ENCODE measurements around the gene GLIS1. TPM values are rescaled to one million over a fixed set of nuclear protein-coding genes. Genes with fewer than 3 reads are reported as not detected.

The GLIS1 gene
- total RNA-seq, 1 donor from 2014 or later = not detected

DNA sequence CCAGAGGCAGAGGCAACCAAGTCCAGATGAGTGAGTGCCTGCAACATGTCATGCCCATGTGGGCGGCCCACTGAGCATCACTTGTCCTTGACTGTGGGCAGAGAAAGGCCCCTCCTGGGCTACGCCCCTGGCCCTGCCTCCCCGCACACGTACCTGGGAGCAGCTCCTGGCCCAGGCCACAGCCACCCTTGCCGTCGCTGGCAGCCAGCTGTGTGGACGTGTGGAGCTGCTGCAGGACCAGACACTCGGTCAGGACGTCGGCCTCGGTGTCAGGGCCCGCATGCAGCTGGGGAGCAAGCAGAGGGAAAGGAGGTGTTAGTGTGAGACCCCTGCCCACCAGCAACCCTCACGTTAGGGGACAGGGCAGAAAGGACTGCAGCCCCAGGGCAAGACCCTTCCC lies 218.5 kb downstream of the GLIS1 start:
- H3K27me3 Mint-ChIP-seq = no peaks in the 10 kb centered on the region
- H3K4me3 Mint-ChIP-seq = no peak overlapping the region
- ChIA-PET POLR2A (no interaction called here), CTCF (no interaction called here)
- no peak for DNase-seq
- intact Hi-C loops (cut with micrococcal nuclease) = no loop called here
- no peaks in the 10 kb centered on the region for H3K9me3 Mint-ChIP-seq
- no peaks in the 10 kb centered on the region for H3K36me3 Mint-ChIP-seq (ENCODE audit: low read depth)
- H3K27ac Mint-ChIP-seq = no peak overlapping the region
- TF ChIP-seq, protein P1, sequence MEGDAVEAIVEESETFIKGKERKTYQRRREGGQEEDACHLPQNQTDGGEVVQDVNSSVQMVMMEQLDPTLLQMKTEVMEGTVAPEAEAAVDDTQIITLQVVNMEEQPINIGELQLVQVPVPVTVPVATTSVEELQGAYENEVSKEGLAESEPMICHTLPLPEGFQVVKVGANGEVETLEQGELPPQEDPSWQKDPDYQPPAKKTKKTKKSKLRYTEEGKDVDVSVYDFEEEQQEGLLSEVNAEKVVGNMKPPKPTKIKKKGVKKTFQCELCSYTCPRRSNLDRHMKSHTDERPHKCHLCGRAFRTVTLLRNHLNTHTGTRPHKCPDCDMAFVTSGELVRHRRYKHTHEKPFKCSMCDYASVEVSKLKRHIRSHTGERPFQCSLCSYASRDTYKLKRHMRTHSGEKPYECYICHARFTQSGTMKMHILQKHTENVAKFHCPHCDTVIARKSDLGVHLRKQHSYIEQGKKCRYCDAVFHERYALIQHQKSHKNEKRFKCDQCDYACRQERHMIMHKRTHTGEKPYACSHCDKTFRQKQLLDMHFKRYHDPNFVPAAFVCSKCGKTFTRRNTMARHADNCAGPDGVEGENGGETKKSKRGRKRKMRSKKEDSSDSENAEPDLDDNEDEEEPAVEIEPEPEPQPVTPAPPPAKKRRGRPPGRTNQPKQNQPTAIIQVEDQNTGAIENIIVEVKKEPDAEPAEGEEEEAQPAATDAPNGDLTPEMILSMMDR (IDR thresholded peaks at IDR 0.05) = no peak
- H3K4me1 Mint-ChIP-seq = no peaks in the 10 kb centered on the region
- ATAC-seq (ENCODE audit: low read depth) = no peak

DNA sequence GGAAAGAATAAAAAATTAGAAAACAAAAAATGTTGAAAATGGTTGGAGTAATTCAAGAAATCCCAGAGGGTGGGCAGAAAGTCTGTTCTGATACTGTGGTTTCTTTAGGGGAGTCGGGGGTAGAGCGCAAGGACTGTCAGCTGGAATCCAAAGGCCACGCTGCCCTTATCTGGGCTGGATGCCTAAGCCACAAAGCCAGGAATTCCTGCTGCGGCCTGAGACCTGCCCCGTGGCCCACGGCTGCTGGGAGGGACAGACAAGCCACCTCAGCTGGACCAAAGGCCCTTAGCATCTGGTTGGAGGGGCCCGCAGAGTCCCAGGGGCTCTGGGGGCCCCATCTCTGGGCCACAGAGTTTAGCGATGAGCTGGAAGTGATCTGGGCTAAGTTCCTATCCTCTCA lies 219.5 kb downstream of the GLIS1 start:
- TF ChIP-seq, protein P1 (IDR thresholded peaks at IDR 0.05) = no peak
- H3K36me3 Mint-ChIP-seq (ENCODE audit: low read depth) = no peaks in the 10 kb centered on the region
- H3K4me1 Mint-ChIP-seq = no peaks in the 10 kb centered on the region
- no peak for DNase-seq
- H3K4me3 Mint-ChIP-seq = no peak overlapping the region
- CTCF ChIA-PET = no interaction called here
- H3K27ac Mint-ChIP-seq = no peak overlapping the region
- POLR2A ChIA-PET = no interaction called here
- no peak for ATAC-seq (ENCODE audit: low read depth)
- H3K27me3 Mint-ChIP-seq = no peaks in the 10 kb centered on the region
- H3K9me3 Mint-ChIP-seq = no peaks in the 10 kb centered on the region
- intact Hi-C loops (cut with micrococcal nuclease) = no loop called here

DNA sequence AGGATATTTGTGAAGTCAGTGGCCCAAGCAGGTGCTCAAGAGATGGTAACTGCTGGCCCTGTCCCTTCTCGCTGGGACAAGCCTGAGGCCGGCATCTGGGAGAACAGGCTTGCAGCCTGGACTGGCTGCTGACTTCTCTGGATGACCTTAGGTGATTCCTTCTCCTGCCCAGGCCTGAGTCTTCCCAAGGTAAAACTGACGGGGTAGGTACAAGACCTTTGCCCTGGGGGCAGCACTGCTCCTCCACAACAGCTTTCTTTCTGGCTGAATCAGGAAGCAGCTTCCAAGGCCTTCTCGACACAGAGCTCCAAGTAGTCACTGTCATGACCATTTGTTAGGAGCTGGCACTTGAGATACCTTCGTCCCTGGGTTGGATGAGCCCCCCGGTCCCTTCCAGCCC lies 220.2 kb downstream of the GLIS1 start:
- ChIA-PET CTCF (no interaction called here), POLR2A (no interaction called here)
- DNase-seq (no peak), ATAC-seq (ENCODE audit: low read depth) (no peak)
- intact Hi-C loops (cut with micrococcal nuclease) = no loop called here
- Mint-ChIP-seq H3K4me1 (no peaks in the 10 kb centered on the region), H3K27ac (no peak overlapping the region), H3K9me3 (no peaks in the 10 kb centered on the region), H3K4me3 (no peak overlapping the region), H3K36me3 (ENCODE audit: low read depth) (no peaks in the 10 kb centered on the region), H3K27me3 (no peaks in the 10 kb centered on the region)
- TF ChIP-seq, protein P1 (IDR thresholded peaks at IDR 0.05) = no peak

DNA sequence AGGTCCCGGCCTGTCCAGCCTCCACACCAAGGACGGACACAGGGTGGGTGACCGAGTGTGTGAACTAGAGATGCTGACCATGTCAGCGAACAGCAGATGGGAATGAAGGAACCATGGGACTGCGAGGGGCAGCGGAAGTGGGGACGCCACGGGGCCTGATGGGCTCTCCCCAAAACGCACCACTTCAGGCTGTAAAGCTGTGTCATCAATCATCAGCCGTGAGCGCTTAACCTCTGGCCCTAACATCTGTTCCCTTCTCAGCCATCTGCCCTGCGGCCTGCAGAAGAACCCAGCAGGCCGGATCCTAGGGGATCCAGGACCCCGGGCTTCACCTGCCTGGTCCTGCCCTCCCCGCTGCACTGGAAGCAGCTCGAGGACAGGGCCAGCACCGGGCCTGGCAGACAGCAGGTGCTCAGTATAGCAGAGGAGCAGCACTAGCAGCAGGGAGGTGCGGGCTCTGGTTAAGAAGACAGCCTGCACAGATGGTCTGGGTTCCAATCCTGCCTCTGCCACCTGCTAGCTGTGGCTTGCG lies 221.1 kb downstream of the GLIS1 start:
- CTCF ChIA-PET = no interaction called here
- ATAC-seq (ENCODE audit: low read depth) = no peak

DNA sequence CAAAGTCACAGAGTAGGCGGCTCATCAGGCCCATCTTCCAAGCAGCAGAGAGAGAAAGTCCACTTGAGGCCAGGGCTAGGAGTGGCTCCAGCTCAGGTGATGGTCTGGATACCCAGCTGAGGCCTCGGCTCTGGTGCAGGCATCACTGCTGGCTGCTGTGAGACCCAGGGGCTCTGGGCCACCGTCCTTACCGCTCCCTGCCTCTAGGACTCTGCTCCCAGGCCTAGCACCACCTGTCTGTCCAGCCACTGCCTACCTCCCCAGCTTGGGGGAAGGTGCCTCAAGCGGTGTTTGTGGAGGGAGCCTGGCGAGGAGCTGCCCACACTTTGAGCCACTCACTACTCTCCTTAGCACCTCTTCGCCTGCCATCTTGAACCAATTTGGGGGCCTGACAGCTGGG lies 221.9 kb downstream of the GLIS1 start:
- ChIA-PET POLR2A (no interaction called here), CTCF (no interaction called here)
- intact Hi-C loops (cut with micrococcal nuclease) = no loop called here
- ATAC-seq (ENCODE audit: low read depth) (no peak), DNase-seq (no peak)
- Mint-ChIP-seq H3K27ac (no peak overlapping the region), H3K4me1 (no peaks in the 10 kb centered on the region), H3K36me3 (ENCODE audit: low read depth) (no peaks in the 10 kb centered on the region), H3K9me3 (no peaks in the 10 kb centered on the region), H3K4me3 (no peak overlapping the region), H3K27me3 (no peaks in the 10 kb centered on the region)
- TF ChIP-seq, protein P1 (IDR thresholded peaks at IDR 0.05) = no peak

More for the DNA sequence above, 221.1 kb downstream of the GLIS1 start:
- POLR2A ChIA-PET = no interaction called here
- H3K27ac Mint-ChIP-seq = no peak overlapping the region
- no peak overlapping the region for H3K4me3 Mint-ChIP-seq
- no peaks in the 10 kb centered on the region for H3K36me3 Mint-ChIP-seq (ENCODE audit: low read depth)
- TF ChIP-seq, protein P1 (IDR thresholded peaks at IDR 0.05) = no peak
- no peaks in the 10 kb centered on the region for H3K9me3 Mint-ChIP-seq
- intact Hi-C loops (cut with micrococcal nuclease) = no loop called here
- DNase-seq = no peak
- no peaks in the 10 kb centered on the region for H3K4me1 Mint-ChIP-seq
- no peaks in the 10 kb centered on the region for H3K27me3 Mint-ChIP-seq
